Neuron (in vitro differentiated cells): ENCODE data around the gene WRAP73.

Experiments used
- H2AFZ ChIP-seq: one replicate; pipeline ENCODE4 v1.6.1; 2013; ENCODE audit warnings: low read depth, mild to moderate bottlenecking, inconsistent platforms, low read length, moderate library complexity
- H3K27me3 ChIP-seq: one replicate; pipeline ENCODE4 v1.6.1; 2013; ENCODE audit warnings: low read length; ENCODE audit not compliant: insufficient read depth
- H3K36me3 ChIP-seq: one replicate; pipeline ENCODE4 v1.6.1; 2013; ENCODE audit warnings: low read length; ENCODE audit not compliant: insufficient read depth
- H3K4me1 ChIP-seq: one replicate; pipeline ENCODE4 v1.6.1; 2013; ENCODE audit warnings: low read length; ENCODE audit not compliant: insufficient read depth
- H3K4me3 ChIP-seq: 2 replicates; pipeline ENCODE4 v1.5.1; 2013; ENCODE audit warnings: mild to moderate bottlenecking, low read length, moderate library complexity
- H3K9me3 ChIP-seq: one replicate; pipeline ENCODE4 v1.6.1; 2013; ENCODE audit warnings: low read length

Gene WRAP73

GRCh38 chr1:3669421-3669821, 19.5 kb upstream of the WRAP73 start:
- no peak overlapping the region for H3K4me3 ChIP-seq
- H3K9me3 ChIP-seq, result no peaks in the 10 kb centered on the region
- H2AFZ ChIP-seq, result no peak overlapping the region
- peaks cover 20% of the 10 kb centered on the region for H3K4me1 ChIP-seq
- peaks cover 44% of the 10 kb centered on the region for H3K27me3 ChIP-seq
- no peaks in the 10 kb centered on the region for H3K36me3 ChIP-seq

- Histone ChIP-seq H3K36me3 (no peaks in the 10 kb centered on the region), H2AFZ (no peak overlapping the region)
Measured at GRCh38 chr1:3668585-3669300, 18.8 kb upstream of the WRAP73 start.

GRCh38 chr1:3668148-3668547, 18.2 kb upstream of the WRAP73 start:
- H3K4me3 ChIP-seq, result no peak overlapping the region
- peaks cover 34% of the 10 kb centered on the region for H3K27me3 ChIP-seq

More at GRCh38 chr1:3668585-3669300, 18.8 kb upstream of the WRAP73 start:
- Histone ChIP-seq H3K4me1 (peaks cover 19% of the 10 kb centered on the region), H3K9me3 (no peaks in the 10 kb centered on the region), H3K27me3 (peaks cover 39% of the 10 kb centered on the region), H3K4me3 (no peak overlapping the region)

GRCh38 chr1:3664700-3665375, 14.9 kb upstream of the WRAP73 start:
- no peaks in the 10 kb centered on the region for H3K36me3 ChIP-seq
- no peaks in the 10 kb centered on the region for H3K9me3 ChIP-seq
- H3K27me3 ChIP-seq, result peaks cover 10% of the 10 kb centered on the region
- H3K4me3 ChIP-seq, result no peak overlapping the region
- no peak overlapping the region for H2AFZ ChIP-seq
- H3K4me1 ChIP-seq, result peaks cover 19% of the 10 kb centered on the region

More at GRCh38 chr1:3668148-3668547, 18.2 kb upstream of the WRAP73 start:
- Histone ChIP-seq H3K36me3 (no peaks in the 10 kb centered on the region), H3K9me3 (no peaks in the 10 kb centered on the region), H2AFZ (no peak overlapping the region), H3K4me1 (peaks cover 19% of the 10 kb centered on the region)

GRCh38 chr1:3663999-3664699, 14.2 kb upstream of the WRAP73 start:
- Histone ChIP-seq H3K4me1 (peaks cover 19% of the 10 kb centered on the region), H3K4me3 (no peak overlapping the region), H3K36me3 (no peaks in the 10 kb centered on the region), H2AFZ (no peak overlapping the region), H3K9me3 (no peaks in the 10 kb centered on the region), H3K27me3 (peaks cover 8% of the 10 kb centered on the region)

GRCh38 chr1:3662080-3662671, 12.3 kb upstream of the WRAP73 start:
- Histone ChIP-seq H3K27me3 (peaks cover 23% of the 10 kb centered on the region), H3K4me3 (no peak overlapping the region), H3K4me1 (peaks cover 12% of the 10 kb centered on the region)

GRCh38 chr1:3661631-3662030, 11.7 kb upstream of the WRAP73 start:
- H3K27me3 ChIP-seq, result peaks cover 28% of the 10 kb centered on the region
- H3K4me1 ChIP-seq, result peaks cover 7% of the 10 kb centered on the region
- H2AFZ ChIP-seq, result no peak overlapping the region
- no peak overlapping the region for H3K4me3 ChIP-seq
- no peaks in the 10 kb centered on the region for H3K9me3 ChIP-seq
- H3K36me3 ChIP-seq, result no peaks in the 10 kb centered on the region

More at GRCh38 chr1:3662080-3662671, 12.3 kb upstream of the WRAP73 start:
- Histone ChIP-seq H3K9me3 (no peaks in the 10 kb centered on the region), H2AFZ (no peak overlapping the region), H3K36me3 (no peaks in the 10 kb centered on the region)

- Histone ChIP-seq H3K4me1 (no peaks in the 10 kb centered on the region), H3K4me3 (no peak overlapping the region), H3K36me3 (no peaks in the 10 kb centered on the region), H3K27me3 (peaks cover 36% of the 10 kb centered on the region), H3K9me3 (no peaks in the 10 kb centered on the region), H2AFZ (no peak overlapping the region)
Measured at GRCh38 chr1:3660704-3661103, 10.8 kb upstream of the WRAP73 start.

- H3K9me3 ChIP-seq, result no peaks in the 10 kb centered on the region
- H3K36me3 ChIP-seq, result no peaks in the 10 kb centered on the region
- H3K27me3 ChIP-seq, result peaks cover 52% of the 10 kb centered on the region
- no peak overlapping the region for H3K4me3 ChIP-seq
- H2AFZ ChIP-seq, result no peak overlapping the region
- H3K4me1 ChIP-seq, result no peaks in the 10 kb centered on the region
Measured at GRCh38 chr1:3659093-3659492, 9.2 kb upstream of the WRAP73 start.

GRCh38 chr1:3658231-3658615, 8.3 kb upstream of the WRAP73 start:
- Histone ChIP-seq H3K4me1 (no peaks in the 10 kb centered on the region), H3K4me3 (no peak overlapping the region), H2AFZ (no peak overlapping the region), H3K36me3 (no peaks in the 10 kb centered on the region), H3K9me3 (no peaks in the 10 kb centered on the region), H3K27me3 (peaks cover 60% of the 10 kb centered on the region)

GRCh38 chr1:3657578-3658230, 7.8 kb upstream of the WRAP73 start:
- no peaks in the 10 kb centered on the region for H3K4me1 ChIP-seq
- H3K27me3 ChIP-seq, result peaks cover 66% of the 10 kb centered on the region
- H2AFZ ChIP-seq, result no peak overlapping the region
- H3K36me3 ChIP-seq, result no peaks in the 10 kb centered on the region
- H3K9me3 ChIP-seq, result no peaks in the 10 kb centered on the region
- H3K4me3 ChIP-seq, result no peak overlapping the region

- Histone ChIP-seq H3K27me3 (peaks cover 72% of the 10 kb centered on the region), H2AFZ (no peak overlapping the region), H3K36me3 (no peaks in the 10 kb centered on the region), H3K4me3 (no peak overlapping the region), H3K9me3 (no peaks in the 10 kb centered on the region), H3K4me1 (no peaks in the 10 kb centered on the region)
Measured at GRCh38 chr1:3657096-3657475, 7.2 kb upstream of the WRAP73 start.
